GM19397 (cell line): ENCODE results near the gene SCRT2.
A peak's percentile ranks its signal among the peaks of the same experiment; 100 is the strongest.
"Not testable (repeated sequence)": the region's sequence is repeated elsewhere in the genome, so short reads cannot be mapped to it uniquely, and the experiment has no call there.

ENCODE experiments used
- ATAC-seq: cut with Tn5 transposase; IDR thresholded peaks from one replicate; pipeline ENCODE4 v1.9.1; 2021; ENCODE audit warnings: mild to moderate bottlenecking, moderate library complexity; ENCODE audit not compliant: unreplicated experiment

SCRT2 gene

DNA sequence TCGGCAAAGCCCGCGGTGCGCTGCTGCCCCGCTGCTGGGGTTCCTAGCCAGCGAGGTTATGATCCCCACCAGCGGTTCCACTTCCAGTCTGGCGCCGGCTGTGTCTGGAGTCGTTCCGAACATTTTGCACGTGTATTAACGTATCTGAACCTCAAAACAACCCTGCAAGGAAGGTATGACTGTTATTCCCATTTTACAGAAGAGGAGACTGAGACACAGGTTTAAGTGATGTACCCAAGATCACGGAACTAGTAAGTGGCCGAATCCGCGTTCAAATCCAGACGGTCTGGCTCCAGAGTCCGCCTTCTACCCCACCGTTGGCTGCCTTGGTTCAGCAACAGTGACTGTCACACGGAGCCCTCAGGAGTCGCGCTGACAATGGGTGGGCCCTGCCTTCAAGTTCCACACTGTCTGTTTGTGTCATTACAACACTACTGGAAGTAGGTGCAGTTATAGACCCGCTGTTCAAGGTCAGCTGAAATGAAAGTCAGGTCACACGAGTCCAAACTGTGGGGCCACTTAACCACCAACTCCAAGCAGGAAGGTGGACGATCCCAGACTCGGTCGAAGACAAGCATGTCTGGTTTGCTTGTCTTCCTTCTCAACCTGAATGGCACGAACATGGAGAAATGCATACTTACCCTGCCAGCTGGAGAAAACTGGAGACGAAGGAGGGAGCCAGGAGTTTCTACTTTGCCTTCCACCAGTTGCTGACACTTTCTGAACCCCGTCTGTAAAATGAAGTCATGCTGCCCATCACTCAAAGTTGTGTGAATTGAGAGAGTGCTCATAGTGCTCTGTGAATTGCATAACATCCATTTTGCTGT is 21.8 kb downstream of the SCRT2 start:
- ATAC-seq, result no peak

- ATAC-seq, result peak; percentile 88
Observed at GRCh38 chr20:653110-653589, 22.5 kb downstream of the SCRT2 start, which contains the start of gene SRXN1. TSS of gene SRXN1 (minus strand) at chr20:653200. CDS start at chr20:653185, 15 bp downstream.

DNA sequence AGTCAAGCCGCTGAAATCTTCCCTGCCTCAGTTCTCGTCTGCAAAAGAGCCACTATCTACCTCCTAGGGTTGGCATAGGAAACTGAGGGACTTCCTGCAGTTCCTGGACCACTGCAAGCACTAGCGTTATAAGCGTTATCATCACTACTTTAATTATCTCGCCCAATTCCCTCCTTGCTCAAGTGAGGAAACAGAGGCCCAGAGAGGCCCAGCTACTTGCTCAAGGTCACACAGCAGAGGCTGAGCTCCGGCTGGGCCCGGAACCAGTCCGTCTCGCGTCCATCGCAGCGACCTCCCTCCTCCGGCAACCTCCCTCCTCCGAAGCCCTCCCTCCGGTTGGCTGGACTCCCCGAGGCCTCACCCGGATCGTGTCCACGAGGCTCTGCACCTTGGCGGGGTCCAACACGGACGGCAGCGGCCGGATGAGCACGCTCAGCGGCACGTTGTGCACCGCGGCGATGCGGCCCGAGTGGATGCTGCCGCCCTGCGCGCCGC is 22.9 kb downstream of the SCRT2 start:
- ATAC-seq, result no peak

DNA sequence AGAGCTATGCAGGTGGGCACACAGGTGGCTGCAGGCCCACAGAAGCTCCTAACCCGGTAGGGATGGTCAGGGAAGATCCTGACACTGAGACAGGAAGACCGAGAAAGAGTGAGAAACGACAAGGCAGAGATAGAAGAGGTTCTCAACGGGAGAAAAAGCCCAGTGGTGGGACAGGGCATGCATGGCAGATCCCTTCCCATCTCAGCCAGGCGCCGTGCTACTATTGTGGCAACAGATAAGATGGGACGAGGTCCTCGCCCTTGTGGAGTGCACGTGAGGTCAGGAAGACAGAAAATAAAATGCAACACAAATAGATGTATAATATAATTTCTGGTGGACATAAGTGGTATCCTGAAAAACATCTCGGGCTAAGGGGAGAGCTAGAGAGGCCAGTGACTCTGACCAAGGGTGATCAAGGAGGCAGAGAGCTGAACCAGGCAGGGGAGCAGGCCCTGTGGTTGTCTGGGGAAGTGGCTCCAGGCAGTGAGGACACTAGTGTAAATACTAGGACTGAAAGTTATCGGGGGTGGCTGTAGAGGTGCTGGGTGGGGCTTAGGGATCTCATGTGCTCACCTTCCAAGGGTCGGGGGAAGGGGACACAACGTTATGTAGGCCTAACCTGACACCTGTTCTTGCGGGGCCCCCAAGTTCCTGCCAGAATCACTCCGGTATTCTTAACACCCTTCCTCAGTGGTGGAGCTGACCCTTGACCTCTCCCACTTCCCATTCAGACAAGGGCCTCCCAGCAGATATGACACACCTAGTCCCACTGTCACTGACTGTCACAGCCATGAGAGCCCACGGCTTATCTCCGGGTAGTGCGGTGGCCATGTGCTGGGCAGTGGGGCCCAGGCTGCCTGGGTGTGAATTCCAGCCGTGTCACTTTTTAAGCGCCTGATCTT is 23.6 kb downstream of the SCRT2 start:
- ATAC-seq, result no peak

DNA sequence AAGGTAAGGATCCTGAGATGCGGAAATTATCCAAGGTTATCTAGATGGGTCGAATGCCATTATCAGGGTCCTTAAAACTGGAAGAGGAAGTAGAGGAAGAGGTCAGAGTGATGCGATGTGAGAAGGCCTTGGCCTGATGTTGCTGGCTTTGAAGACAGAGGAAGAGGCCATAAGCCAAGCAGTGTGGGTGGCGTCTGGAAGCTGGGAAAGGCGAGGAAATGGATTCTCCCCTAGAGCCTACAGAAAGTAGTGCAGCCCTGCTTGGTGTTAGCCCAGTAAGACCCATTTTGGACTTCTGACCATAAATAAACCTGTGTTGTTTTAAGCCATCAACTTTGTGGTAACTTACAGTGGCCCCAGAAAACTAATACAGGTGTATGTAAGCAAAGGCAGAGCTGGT is 24.6 kb downstream of the SCRT2 start:
- no peak for ATAC-seq

DNA sequence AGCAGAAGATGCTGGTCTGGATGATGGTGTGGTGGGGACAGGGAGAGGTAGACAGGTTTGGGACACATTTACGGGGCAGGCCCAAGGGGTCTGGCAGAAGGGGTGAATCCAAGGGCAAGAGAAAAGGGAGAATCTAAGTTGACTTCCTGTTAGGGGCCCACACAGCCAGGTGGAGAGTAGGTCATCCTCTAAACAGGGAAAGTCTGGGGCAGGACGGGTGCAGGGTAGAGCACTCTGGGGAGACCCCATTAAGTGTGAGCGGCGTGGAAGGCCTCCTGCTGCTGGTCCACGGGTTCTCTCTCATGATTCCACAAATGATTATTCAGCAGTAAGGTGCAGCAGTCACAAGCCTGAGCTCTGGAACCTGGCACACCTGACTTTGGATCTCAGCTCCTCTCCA is 25.3 kb downstream of the SCRT2 start:
- ATAC-seq, result no peak

DNA sequence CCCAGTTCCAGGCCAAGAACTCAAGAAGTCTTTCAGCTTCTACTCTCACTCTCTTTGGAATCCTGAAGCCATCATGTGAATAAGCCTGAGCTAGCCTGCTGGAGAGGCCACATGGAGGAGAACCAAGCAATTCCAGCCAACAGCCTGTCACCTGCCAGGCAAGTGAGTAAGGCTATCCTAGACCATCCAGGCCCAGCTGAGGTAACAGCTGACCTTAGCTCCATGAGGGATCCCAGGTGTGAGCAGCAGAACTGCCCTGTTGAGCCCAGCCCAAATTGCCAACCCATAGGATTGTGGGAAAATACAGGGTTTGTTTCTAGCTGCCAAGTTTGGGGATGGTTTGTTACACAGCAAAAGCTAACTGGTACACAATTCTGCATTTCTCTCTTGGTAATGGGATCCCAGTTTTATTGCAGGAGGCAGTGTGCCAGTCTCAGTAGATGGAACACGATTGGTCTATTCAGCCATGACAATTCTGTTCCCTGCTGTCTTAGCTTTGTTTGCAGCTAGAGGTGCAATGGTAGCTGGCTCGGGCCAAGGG is 28.1 kb downstream of the SCRT2 start:
- no peak for ATAC-seq

DNA sequence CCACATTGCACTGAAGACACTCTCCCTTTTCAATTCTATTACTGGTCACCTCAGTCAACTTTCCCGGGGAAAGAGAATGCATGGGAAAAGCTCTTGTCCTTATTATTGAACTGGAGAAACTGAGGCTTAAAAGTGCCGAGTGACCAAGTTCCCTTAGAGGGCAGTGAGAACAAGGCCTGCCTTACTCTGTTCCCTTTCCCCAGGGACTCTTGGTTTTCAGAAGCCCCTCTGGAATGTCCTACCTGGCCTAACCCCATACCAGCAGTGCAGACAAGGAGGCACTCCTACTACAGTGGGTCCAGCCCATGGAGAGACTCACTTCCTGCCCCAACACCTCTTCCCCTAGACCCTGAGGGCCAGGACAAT is 28.8 kb downstream of the SCRT2 start:
- ATAC-seq, result no peak

DNA sequence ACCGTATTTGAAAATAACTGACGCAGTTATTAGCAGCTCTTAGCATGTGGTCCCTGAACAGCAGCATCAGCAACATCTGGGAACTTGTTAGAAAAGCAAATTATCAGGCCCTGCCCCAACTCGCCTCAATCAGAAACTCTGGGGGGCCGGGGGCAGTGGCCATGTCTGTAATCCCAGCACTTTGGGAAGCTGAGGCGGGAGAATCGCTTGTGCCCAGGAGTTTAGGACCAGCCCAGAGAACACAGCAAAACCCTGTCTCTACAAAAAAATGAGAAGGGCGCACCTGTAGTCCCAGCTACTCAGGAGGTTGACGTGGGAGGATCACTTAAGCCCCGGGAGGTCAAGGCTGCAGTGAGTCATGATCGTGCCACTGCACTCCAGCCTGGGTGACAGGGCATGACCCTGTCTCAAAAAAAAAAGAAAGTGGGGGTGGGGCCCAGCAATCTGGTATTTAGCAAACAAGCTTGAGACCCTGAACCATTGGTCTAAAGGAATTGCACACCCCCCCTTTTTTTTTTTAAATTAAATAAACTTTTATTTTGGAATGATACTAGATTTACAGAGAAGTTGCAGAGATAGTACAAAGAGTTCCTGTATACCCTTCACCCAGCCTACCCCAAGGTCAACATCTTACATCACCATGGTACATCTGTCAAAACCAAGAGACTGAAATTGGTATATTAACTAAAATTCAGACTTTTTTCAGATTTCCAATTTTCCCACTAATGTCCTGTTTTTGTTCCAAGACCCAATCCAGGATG is 29.3 kb downstream of the SCRT2 start:
- ATAC-seq, result no peak

DNA sequence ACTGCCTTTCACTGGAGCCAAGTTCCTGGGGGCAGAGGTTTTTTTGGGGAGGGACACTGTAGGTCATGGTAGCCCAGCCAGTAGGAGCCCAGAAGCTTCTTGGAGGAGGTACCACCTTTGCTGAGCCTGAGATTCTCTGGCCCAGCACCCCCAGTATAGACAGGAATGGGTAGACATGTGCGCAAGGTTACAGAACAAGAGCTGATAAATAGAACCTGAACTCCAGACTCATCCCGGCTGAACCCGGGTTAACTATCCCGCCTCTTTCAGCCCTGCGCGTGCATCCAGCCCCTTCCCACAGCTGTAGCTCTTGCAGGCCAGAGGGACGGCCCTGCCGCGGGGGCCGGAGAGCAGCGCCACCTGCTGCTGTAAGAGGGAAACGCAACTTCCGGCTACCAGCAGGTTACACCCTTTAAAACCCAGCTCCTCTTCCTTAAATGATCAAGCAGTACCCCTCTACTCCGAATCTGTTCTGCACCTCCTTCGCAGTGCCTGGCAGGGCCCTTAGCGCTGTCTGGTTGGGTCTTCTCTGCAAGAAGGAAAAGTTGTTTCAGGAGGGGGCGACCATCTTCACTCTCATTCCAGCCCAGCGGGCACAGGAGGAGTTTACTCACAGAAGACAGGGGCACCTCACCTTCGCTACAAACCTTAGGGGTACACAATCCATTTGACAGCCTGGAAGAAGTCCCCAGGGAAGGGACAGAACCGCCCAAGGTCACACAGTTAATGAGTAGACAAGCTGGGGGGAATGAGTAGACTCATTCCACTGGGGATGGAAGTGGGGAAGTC is 30.1 kb downstream of the SCRT2 start:
- peak; percentile 75 for ATAC-seq

DNA sequence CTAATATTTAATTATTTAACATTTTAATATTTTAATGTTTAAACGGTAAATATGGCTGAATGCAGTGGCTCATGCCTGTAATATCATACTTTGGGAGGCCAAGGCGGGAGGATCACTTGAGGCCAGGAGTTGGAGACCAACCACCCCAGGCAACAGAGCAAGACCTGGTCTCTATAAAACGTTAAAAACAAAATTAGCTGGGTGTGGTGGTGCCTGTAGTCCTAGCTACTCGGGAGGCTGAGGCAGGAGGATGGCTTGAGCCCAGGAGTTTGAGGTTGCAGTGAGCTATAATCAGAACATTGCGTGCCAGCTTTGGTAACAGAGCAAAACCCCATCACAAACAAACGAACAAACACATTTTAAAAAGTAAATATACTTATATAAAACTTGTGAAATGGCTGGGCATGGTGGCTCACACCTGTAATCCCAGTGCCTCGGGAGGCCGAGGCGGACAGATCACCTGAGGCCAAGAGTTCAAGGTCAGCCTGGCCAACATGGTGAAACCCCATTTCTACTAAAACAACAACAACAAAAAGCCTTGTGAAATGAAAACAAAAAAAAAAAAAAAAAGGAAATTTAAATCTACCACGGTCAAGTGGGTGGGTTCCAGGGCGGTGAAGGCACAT is 30.8 kb downstream of the SCRT2 start:
- no peak for ATAC-seq

GRCh38 chr20:642398-643174 is 33.0 kb downstream of the SCRT2 start:
- no peak for ATAC-seq

GRCh38 chr20:642013-642397 is 33.6 kb downstream of the SCRT2 start:
- ATAC-seq, result not testable (repeated sequence)

- ATAC-seq, result no peak
Observed at GRCh38 chr20:641516-641875, 34.1 kb downstream of the SCRT2 start.

DNA sequence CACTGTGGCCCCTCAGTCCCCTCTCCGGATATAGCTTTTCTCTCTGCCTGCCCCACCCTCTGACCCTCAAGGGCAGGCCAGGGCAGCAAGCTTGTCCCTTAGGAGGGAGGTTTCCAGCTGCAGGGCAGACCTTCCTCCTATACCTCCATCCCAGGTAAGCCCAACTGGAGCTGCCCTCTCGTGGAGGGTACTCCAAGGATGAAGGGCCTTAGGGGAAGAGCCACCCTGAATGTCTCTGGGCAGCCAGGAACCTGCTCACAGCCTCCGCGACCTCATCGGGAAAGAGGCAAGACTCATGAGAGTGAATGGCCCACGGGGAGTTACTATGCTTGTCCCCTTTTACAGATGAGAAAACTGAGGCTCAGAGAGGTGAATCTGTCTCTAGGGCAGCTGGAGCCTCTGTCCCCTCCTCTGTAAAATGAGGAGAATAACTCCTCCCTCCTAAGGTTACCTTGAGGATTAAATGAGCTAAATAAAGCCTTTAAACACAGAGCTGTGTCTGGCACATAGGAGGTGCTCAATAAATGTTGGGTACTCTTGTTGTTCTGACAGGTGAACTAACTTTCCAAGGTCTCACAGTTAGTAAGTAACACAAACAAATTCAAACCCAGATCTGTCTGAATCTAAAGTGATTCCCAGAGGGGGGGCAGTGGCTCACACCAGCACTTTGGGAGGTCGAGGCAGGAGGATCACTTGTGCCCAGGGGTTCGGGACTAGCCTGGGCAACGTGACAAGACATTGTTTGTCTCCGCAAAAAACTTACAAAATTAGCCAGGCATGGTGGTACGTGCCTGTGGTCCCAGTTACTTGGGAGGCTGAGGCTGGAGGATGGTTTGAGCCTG is 34.7 kb downstream of the SCRT2 start:
- no peak for ATAC-seq

DNA sequence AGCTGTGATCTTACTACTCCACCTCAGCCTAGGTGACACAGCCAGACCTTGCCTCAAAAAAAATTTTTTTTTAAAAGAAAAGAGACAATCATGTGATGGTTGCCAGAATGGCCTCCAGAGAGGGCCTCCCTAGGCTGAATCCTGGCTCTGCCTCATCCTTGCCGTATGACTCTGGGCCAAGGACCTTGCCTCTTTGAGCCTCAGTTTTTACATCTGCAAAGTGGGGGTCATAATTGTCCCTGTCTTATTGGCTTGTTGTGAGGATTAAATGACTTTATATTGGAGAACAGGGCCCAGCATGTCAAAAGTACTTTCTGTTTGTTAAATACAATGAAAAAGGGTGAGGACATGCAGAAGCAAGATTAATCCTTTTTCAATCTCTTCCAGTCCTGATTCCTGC is 37.0 kb downstream of the SCRT2 start:
- no peak for ATAC-seq

DNA sequence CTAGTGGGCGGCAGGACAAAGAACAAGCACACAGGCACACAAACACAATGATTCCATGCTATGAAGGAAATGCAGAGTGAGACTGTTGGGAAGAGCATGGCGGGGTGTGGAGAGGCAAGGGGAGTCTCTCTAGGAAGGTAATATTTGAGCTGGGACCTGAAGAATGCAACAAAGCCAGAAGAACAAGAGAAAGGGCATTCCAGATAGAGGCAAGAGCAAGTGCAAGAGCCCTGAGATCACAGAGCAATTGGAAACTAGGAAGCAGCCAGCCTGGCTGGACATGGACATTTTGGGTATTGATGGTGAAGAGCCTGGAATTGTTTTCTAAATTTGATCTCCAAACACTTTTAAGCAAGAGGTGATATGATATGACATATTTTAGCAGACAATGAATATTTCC is 38.0 kb downstream of the SCRT2 start:
- ATAC-seq, result no peak

- no peak for ATAC-seq
Observed at GRCh38 chr20:635893-636338, 39.7 kb downstream of the SCRT2 start.
